ENCODE results near the gene MADD.

The MADD gene

DNA sequence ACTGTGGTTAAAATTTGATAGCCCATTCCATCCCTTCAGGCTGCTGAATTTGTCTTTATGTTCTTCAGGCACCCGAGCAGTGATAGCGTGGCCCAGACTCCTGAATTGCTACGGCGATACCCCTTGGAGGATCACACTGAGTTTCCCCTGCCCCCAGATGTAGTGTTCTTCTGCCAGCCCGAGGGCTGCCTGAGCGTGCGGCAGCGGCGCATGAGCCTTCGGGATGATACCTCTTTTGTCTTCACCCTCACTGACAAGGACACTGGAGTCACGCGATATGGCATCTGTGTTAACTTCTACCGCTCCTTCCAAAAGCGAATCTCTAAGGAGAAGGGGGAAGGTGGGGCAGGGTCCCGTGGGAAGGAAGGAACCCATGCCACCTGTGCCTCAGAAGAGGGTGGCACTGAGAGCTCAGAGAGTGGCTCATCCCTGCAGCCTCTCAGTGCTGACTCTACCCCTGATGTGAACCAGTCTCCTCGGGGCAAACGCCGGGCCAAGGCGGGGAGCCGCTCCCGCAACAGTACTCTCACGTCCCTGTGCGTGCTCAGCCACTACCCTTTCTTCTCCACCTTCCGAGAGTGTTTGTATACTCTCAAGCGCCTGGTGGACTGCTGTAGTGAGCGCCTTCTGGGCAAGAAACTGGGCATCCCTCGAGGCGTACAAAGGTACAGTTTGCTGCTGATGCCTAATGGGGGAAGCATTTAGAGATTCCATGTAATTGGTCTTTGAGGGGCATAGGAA is 4.7 kb downstream of the MADD start:
- 96 to 97% methylated on average over 22 to 26 of the region's 28 CpGs for WGBS, 2 experiments (ENCODE audit: insufficient coverage in 2 of 2)
- peaks cover 61% of the 10 kb centered on the region for H3K36me3 ChIP-seq (ENCODE audit: control insufficient read depth, insufficient read depth, low read length)
- H3K4me1 ChIP-seq (ENCODE audit: control insufficient read depth, insufficient read depth, low read length, poor library complexity, severe bottlenecking) = peaks cover 15% of the 10 kb centered on the region

DNA sequence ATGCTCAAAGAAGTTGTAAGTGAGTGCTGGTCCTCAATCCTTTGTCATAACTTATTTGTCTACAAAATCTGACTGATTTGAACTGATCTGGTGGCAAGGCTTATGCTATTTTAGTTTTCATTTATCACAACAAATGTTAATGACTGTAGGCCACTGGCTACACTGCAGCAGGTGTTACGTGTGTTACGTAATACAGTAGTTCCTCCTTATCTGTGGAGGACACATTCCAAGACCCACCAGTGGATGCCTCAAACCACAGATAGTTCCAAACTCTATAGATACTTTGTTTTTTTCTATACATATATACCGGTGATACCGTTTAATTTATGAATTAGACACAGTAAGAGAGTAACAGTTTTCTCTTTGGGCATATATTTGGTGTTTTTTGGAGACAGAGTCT is 7.0 kb downstream of the MADD start:
- WGBS, 2 experiments (ENCODE audit: insufficient coverage in 2 of 2) = 89% methylated on average over 2 to 3 of the region's 4 CpGs
- no peaks in the 10 kb centered on the region for H3K9me3 ChIP-seq (ENCODE audit: control insufficient read depth, low read length)
- peaks cover 4% of the 10 kb centered on the region for H3K4me1 ChIP-seq (ENCODE audit: control insufficient read depth, insufficient read depth, low read length, poor library complexity, severe bottlenecking)
- no peak overlapping the region for H3K4me3 ChIP-seq (ENCODE audit: extremely low read depth, insufficient read depth, low read length, poor library complexity, severe bottlenecking)
- peaks cover 83% of the 10 kb centered on the region for H3K36me3 ChIP-seq (ENCODE audit: control insufficient read depth, insufficient read depth, low read length)
- no peak overlapping the region for H3K27ac ChIP-seq (ENCODE audit: low read depth, low read length, severe bottlenecking)

More for the DNA sequence above, 4.7 kb downstream of the MADD start:
- Histone ChIP-seq H3K27ac (ENCODE audit: low read depth, low read length, severe bottlenecking) (no peak overlapping the region), H3K4me3 (ENCODE audit: extremely low read depth, insufficient read depth, low read length, poor library complexity, severe bottlenecking) (no peak overlapping the region), H3K9me3 (ENCODE audit: control insufficient read depth, low read length) (no peaks in the 10 kb centered on the region)

DNA sequence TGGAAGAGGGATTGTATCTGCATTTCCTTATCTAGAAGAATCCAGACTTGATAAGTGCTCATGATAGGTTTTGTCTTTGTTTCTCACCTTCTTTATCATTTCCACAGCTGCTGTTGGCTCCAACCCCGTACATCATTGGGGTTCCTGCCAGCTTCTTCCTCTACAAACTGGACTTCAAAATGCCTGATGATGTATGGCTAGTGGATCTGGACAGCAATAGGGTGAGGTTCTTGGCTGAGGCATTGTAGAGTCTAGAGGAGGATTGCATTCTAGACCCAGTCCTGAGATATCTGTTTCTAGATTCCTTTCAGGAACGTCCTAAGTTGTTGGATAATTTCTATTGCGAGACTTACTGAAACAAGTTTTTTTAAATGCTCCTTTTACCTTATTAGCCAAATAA is 8.1 kb downstream of the MADD start:
- Histone ChIP-seq H3K36me3 (ENCODE audit: control insufficient read depth, insufficient read depth, low read length) (peaks cover 94% of the 10 kb centered on the region), H3K4me1 (ENCODE audit: control insufficient read depth, insufficient read depth, low read length, poor library complexity, severe bottlenecking) (no peaks in the 10 kb centered on the region), H3K4me3 (ENCODE audit: extremely low read depth, insufficient read depth, low read length, poor library complexity, severe bottlenecking) (no peak overlapping the region), H3K27ac (ENCODE audit: low read depth, low read length, severe bottlenecking) (no peak overlapping the region), H3K9me3 (ENCODE audit: control insufficient read depth, low read length) (no peaks in the 10 kb centered on the region)
- no CpG with 5 or more reads among the region's 3 CpGs for WGBS, 2 experiments (ENCODE audit: insufficient coverage in 2 of 2)

GRCh38 chr11:47278769-47279168 is 8.8 kb downstream of the MADD start:
- Histone ChIP-seq H3K4me1 (ENCODE audit: control insufficient read depth, insufficient read depth, low read length, poor library complexity, severe bottlenecking) (no peaks in the 10 kb centered on the region), H3K36me3 (ENCODE audit: control insufficient read depth, insufficient read depth, low read length) (peaks cover 97% of the 10 kb centered on the region), H3K9me3 (ENCODE audit: control insufficient read depth, low read length) (no peaks in the 10 kb centered on the region), H3K27ac (ENCODE audit: low read depth, low read length, severe bottlenecking) (no peak overlapping the region), H3K4me3 (ENCODE audit: extremely low read depth, insufficient read depth, low read length, poor library complexity, severe bottlenecking) (no peak overlapping the region)
- 100% methylated on average over 1 of the region's 4 CpGs; no CpG with 5 or more reads in 1 of the 2 experiments for WGBS, 2 experiments (ENCODE audit: insufficient coverage in 2 of 2)

DNA sequence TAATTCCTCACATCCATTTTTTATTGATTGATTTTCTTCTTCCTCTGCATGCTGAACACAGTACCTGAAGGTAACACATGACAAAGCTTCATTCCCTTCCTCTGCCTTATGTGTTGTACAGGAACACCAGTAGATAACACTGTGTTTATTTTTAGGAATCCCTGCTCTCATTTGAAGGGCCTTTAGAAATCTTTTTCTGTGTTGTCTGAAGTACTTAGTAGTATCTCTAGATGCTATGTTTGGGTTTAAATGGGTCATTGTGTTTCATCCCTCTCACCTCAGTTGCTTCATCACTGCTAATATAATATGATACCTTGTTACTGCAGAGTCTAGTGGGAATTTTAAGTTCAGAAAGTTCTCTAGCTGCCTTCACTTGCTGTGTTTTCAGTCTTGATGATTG is 10.2 kb downstream of the MADD start:
- no peaks in the 10 kb centered on the region for H3K9me3 ChIP-seq (ENCODE audit: control insufficient read depth, low read length)
- peaks cover 98% of the 10 kb centered on the region for H3K36me3 ChIP-seq (ENCODE audit: control insufficient read depth, insufficient read depth, low read length)
- H3K4me1 ChIP-seq (ENCODE audit: control insufficient read depth, insufficient read depth, low read length, poor library complexity, severe bottlenecking) = no peaks in the 10 kb centered on the region
- no peak overlapping the region for H3K27ac ChIP-seq (ENCODE audit: low read depth, low read length, severe bottlenecking)
- no peak overlapping the region for H3K4me3 ChIP-seq (ENCODE audit: extremely low read depth, insufficient read depth, low read length, poor library complexity, severe bottlenecking)

GRCh38 chr11:47280860-47281259 is 10.9 kb downstream of the MADD start:
- Histone ChIP-seq H3K4me3 (ENCODE audit: extremely low read depth, insufficient read depth, low read length, poor library complexity, severe bottlenecking) (no peak overlapping the region), H3K27ac (ENCODE audit: low read depth, low read length, severe bottlenecking) (no peak overlapping the region), H3K36me3 (ENCODE audit: control insufficient read depth, insufficient read depth, low read length) (peaks cover 98% of the 10 kb centered on the region), H3K9me3 (ENCODE audit: control insufficient read depth, low read length) (no peaks in the 10 kb centered on the region), H3K4me1 (ENCODE audit: control insufficient read depth, insufficient read depth, low read length, poor library complexity, severe bottlenecking) (no peaks in the 10 kb centered on the region)
- WGBS, 2 experiments (ENCODE audit: insufficient coverage in 2 of 2) = 61 to 62% methylated on average over 5 of the region's 5 CpGs

- H3K4me3 ChIP-seq (ENCODE audit: extremely low read depth, insufficient read depth, low read length, poor library complexity, severe bottlenecking) = no peak overlapping the region
- no peaks in the 10 kb centered on the region for H3K9me3 ChIP-seq (ENCODE audit: control insufficient read depth, low read length)
- H3K36me3 ChIP-seq (ENCODE audit: control insufficient read depth, insufficient read depth, low read length) = peaks cover 98% of the 10 kb centered on the region
- H3K4me1 ChIP-seq (ENCODE audit: control insufficient read depth, insufficient read depth, low read length, poor library complexity, severe bottlenecking) = no peaks in the 10 kb centered on the region
- H3K27ac ChIP-seq (ENCODE audit: low read depth, low read length, severe bottlenecking) = no peak overlapping the region
- 95 to 96% methylated on average over 7 of the region's 7 CpGs for WGBS, 2 experiments (ENCODE audit: insufficient coverage in 2 of 2)
These were observed 12.5 kb downstream of the MADD start for GRCh38 chr11:47282462-47282861.

DNA sequence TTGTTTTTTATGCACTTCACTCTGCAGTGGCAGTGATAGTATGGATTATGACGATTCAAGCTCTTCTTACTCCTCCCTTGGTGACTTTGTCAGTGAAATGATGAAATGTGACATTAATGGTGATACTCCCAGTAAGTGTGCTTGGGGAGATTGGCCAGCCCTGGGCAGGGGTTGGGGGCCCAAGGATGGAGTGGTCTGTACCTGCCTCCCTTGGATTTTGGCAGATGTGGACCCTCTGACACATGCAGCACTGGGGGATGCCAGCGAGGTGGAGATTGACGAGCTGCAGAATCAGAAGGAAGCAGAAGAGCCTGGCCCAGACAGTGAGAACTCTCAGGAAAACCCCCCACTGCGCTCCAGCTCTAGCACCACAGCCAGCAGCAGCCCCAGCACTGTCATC is 14.2 kb downstream of the MADD start:
- 86 to 96% methylated on average over 1 to 3 of the region's 4 CpGs for WGBS, 2 experiments (ENCODE audit: insufficient coverage in 2 of 2)
- Histone ChIP-seq H3K9me3 (ENCODE audit: control insufficient read depth, low read length) (no peaks in the 10 kb centered on the region), H3K36me3 (ENCODE audit: control insufficient read depth, insufficient read depth, low read length) (peaks cover 96% of the 10 kb centered on the region), H3K4me1 (ENCODE audit: control insufficient read depth, insufficient read depth, low read length, poor library complexity, severe bottlenecking) (no peaks in the 10 kb centered on the region), H3K27ac (ENCODE audit: low read depth, low read length, severe bottlenecking) (no peak overlapping the region), H3K4me3 (ENCODE audit: extremely low read depth, insufficient read depth, low read length, poor library complexity, severe bottlenecking) (no peak overlapping the region)

DNA sequence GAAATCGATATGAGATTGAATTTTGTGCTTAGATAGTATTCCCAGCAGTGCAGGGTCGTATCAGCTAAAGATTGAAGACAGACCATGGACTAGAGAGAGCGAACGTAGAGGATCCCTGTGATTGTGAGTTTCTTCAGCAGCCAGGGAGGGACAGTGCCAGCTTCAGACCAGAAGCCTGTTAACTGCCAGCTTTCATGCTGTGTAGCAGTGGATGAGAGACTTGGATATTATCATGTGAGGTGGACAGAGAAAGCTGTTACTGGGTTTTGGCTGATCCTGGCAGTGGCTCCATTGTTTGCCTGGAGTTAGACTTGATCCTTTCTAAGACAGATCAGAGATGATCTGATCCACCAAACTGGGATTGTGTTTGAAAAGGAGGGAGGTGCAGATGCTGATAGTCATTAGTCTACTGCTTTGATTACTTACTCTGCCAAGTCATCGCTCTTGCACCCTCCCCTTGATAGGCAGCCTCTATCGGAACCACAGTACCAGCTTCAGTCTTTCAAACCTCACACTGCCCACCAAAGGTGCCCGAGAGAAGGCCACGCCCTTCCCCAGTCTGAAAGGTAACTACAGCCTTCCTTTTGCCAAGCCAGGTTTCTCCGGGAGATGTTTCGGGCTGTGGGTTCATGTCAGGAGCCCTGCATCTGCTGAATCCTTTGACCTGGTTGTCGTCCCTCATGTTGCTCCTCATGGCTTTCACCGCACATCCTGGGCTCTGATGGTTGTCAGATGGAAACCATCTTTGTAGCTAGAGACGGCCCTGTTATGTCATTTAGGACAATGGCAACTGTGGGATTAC is 16.2 kb downstream of the MADD start:
- peaks cover 97% of the 10 kb centered on the region for H3K36me3 ChIP-seq (ENCODE audit: control insufficient read depth, insufficient read depth, low read length)
- no peaks in the 10 kb centered on the region for H3K4me1 ChIP-seq (ENCODE audit: control insufficient read depth, insufficient read depth, low read length, poor library complexity, severe bottlenecking)
- no peak overlapping the region for H3K4me3 ChIP-seq (ENCODE audit: extremely low read depth, insufficient read depth, low read length, poor library complexity, severe bottlenecking)
- 95 to 96% methylated on average over 13 of the region's 13 CpGs for WGBS, 2 experiments (ENCODE audit: insufficient coverage in 2 of 2)
- no peaks in the 10 kb centered on the region for H3K9me3 ChIP-seq (ENCODE audit: control insufficient read depth, low read length)
- no peak overlapping the region for H3K27ac ChIP-seq (ENCODE audit: low read depth, low read length, severe bottlenecking)

DNA sequence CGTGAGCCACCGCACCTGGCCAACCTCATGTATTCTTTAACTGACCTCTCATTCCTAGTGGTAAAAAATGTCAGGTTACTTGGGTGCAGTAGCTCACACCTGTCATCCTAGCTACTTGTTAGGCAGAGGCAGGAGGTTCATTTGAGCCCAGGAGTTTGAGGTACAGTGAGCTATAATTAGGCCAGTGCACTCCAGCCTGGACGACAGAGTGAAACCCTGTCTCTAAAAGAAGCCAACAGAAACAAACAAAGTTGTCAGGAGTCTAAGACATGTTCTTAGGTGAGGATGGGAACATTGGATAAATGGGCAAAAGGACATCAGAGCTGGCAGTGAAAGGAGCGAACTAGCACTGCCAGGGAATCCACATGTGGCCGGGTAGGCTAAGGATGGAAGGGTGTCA is 18.1 kb downstream of the MADD start:
- WGBS, 2 experiments (ENCODE audit: insufficient coverage in 2 of 2) = 96 to 100% methylated on average over 2 to 4 of the region's 5 CpGs

DNA sequence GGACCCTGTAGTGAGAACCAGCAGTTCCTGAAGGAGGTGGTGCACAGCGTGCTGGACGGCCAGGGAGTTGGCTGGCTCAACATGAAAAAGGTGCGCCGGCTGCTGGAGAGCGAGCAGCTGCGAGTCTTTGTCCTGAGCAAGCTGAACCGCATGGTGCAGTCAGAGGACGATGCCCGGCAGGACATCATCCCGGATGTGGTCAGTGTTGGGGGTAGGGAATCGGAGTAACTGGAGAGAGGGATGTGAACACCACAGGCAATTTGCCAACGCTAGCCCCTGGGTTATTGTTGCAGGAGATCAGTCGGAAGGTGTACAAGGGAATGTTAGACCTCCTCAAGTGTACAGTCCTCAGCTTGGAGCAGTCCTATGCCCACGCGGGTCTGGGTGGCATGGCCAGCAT is 19.9 kb downstream of the MADD start:
- no peak overlapping the region for H3K27ac ChIP-seq (ENCODE audit: low read depth, low read length, severe bottlenecking)
- no peak overlapping the region for H3K4me3 ChIP-seq (ENCODE audit: extremely low read depth, insufficient read depth, low read length, poor library complexity, severe bottlenecking)
- peaks cover 90% of the 10 kb centered on the region for H3K36me3 ChIP-seq (ENCODE audit: control insufficient read depth, insufficient read depth, low read length)
- 97 to 99% methylated on average over 13 to 15 of the region's 15 CpGs for WGBS, 2 experiments (ENCODE audit: insufficient coverage in 2 of 2)
- H3K9me3 ChIP-seq (ENCODE audit: control insufficient read depth, low read length) = no peaks in the 10 kb centered on the region
- no peaks in the 10 kb centered on the region for H3K4me1 ChIP-seq (ENCODE audit: control insufficient read depth, insufficient read depth, low read length, poor library complexity, severe bottlenecking)

More for the DNA sequence above, 18.1 kb downstream of the MADD start:
- Histone ChIP-seq H3K36me3 (ENCODE audit: control insufficient read depth, insufficient read depth, low read length) (peaks cover 96% of the 10 kb centered on the region), H3K4me1 (ENCODE audit: control insufficient read depth, insufficient read depth, low read length, poor library complexity, severe bottlenecking) (no peaks in the 10 kb centered on the region), H3K9me3 (ENCODE audit: control insufficient read depth, low read length) (no peaks in the 10 kb centered on the region), H3K4me3 (ENCODE audit: extremely low read depth, insufficient read depth, low read length, poor library complexity, severe bottlenecking) (no peak overlapping the region), H3K27ac (ENCODE audit: low read depth, low read length, severe bottlenecking) (no peak overlapping the region)
